B cell (primary cell): ENCODE measurements around the gene ADRA2C. TPM values are rescaled to one million over a fixed set of nuclear protein-coding genes. Genes with fewer than 3 reads are reported as not detected.

Experiments
- ATAC-seq: fragments of 200-7000 bp; cut with Tn5 transposase; one replicate; pipeline ENCODE4 v1.10.0; 2021; ENCODE audit warnings: low read depth, mild to moderate bottlenecking, moderate number of reproducible peaks, moderate library complexity
- CTCF ChIA-PET: fragments of 350-600 bp; sonication (Branson Sonifier 250); formaldehyde crosslinking; loops from one replicate; lab custom pipeline; 2021; ENCODE audit warnings: antibody characterized with exemption, inconsistent platforms; lab: Charles Lee
- POLR2A ChIA-PET: fragments of 350-600 bp; sonication (Branson Sonifier 250); formaldehyde crosslinking; loops from one replicate; lab custom pipeline; 2021; ENCODE audit warnings: antibody characterized with exemption; lab: Charles Lee
- DNase-seq: peaks from one replicate; pipeline ENCODE4 v3.0.0; 2013
- H2AFZ ChIP-seq: 2 replicates; pipeline ENCODE4 v1.6.1; 2012; ENCODE audit warnings: mild to moderate bottlenecking, low read depth, low read length; ENCODE audit not compliant: insufficient read depth, poor library complexity, severe bottlenecking
- H3K27ac ChIP-seq, 2 donors: 1 replicate in 1 of 2; 2 replicates in 1 of 2; pipeline ENCODE4 v1.5.1; 2012 to 2013; ENCODE audit warnings: low read length in 2 of 2, mild to moderate bottlenecking in 2 of 2, moderate library complexity in 1 of 2
- H3K27me3 ChIP-seq, 4 experiments: fragments of 200-600 bp in 1 of 4; sonication (generic) in 1 of 4; replicated peaks in 1 of 4; 1 replicate in 2 of 4; 2 replicates in 2 of 4; pipeline versions ENCODE4 v1.6.1 to v1.7.0; 2013 to 2016; ENCODE audit warnings: low read length in 3 of 4, mild to moderate bottlenecking in 2 of 4, mixed read lengths in 1 of 4, moderate library complexity in 1 of 4; ENCODE audit not compliant: insufficient read depth in 4 of 4, control insufficient read depth in 3 of 4; ENCODE audit errors: control extremely low read depth in 1 of 4
- H3K36me3 ChIP-seq, 2 experiments: replicated peaks in 1 of 2; 1 replicate in 1 of 2; 2 replicates in 1 of 2; pipeline versions ENCODE4 v1.6.1 to v1.7.1; 2013; ENCODE audit warnings: low read length in 1 of 2; ENCODE audit not compliant: insufficient read depth in 2 of 2, control insufficient read depth in 1 of 2; ENCODE audit errors: control extremely low read depth in 1 of 2, extremely low read depth in 1 of 2
- H3K4me1 ChIP-seq, 2 donors: fragments of 200-600 bp in 1 of 2; sonication (generic) in 1 of 2; 1 replicate in 1 of 2; 2 replicates in 1 of 2; pipeline versions ENCODE4 v1.5.1 to v1.6.1; 2013 to 2017; ENCODE audit warnings: low read length in 2 of 2; ENCODE audit not compliant: control insufficient read depth in 2 of 2, insufficient read depth in 2 of 2
- H3K4me2 ChIP-seq: replicated peaks from 2 replicates; pipeline ENCODE3; 2012; ENCODE audit warnings: mild to moderate bottlenecking, low read depth, low read length; ENCODE audit not compliant: poor library complexity, severe bottlenecking
- H3K4me3 ChIP-seq, 5 experiments: fragments of 200-600 bp in 1 of 5; sonication (generic) in 1 of 5; 1 replicate in 3 of 5; 2 replicates in 2 of 5; pipeline versions ENCODE4 v1.5.1 to v1.7.0; 2011 to 2016; ENCODE audit warnings: low read length in 4 of 5, mild to moderate bottlenecking in 4 of 5, low read depth in 2 of 5, control low read depth in 1 of 5, moderate library complexity in 1 of 5; ENCODE audit not compliant: insufficient read depth in 1 of 5; ENCODE audit errors: control extremely low read depth in 1 of 5, extremely low read depth in 1 of 5
- H3K79me2 ChIP-seq: fragments of 200-600 bp; sonication (generic); one replicate; pipeline ENCODE4 v1.6.0; 2016; ENCODE audit warnings: low read length; ENCODE audit not compliant: control insufficient read depth, insufficient read depth
- H3K9ac ChIP-seq: fragments of 200-600 bp; sonication (generic); 2 replicates; pipeline ENCODE4 v1.6.1; 2017; ENCODE audit warnings: mild to moderate bottlenecking, low read length, moderate library complexity
- H3K9me3 ChIP-seq, 3 donors: one replicate each; pipeline versions ENCODE4 v1.6.1 to v1.7.1; 2013; ENCODE audit warnings: low read length in 2 of 3; ENCODE audit not compliant: control insufficient read depth in 2 of 3, insufficient read depth in 1 of 3; ENCODE audit errors: control extremely low read depth in 1 of 3
- H4K20me1 ChIP-seq: 2 replicates; pipeline ENCODE4 v1.6.0; 2012; ENCODE audit warnings: mild to moderate bottlenecking, low read length; ENCODE audit not compliant: insufficient read depth, control insufficient read depth, poor library complexity, severe bottlenecking
- H3K27ac Mint-ChIP-seq: one replicate; pipeline ENCODE4 v1.8.0; 2021; ENCODE audit warnings: mixed read lengths
- H3K27me3 Mint-ChIP-seq: one replicate; pipeline ENCODE4 v1.8.0; 2021; ENCODE audit warnings: mixed read lengths
- H3K4me1 Mint-ChIP-seq: one replicate; pipeline ENCODE4 v1.8.0; 2021; ENCODE audit warnings: mixed read lengths
- H3K4me3 Mint-ChIP-seq: one replicate; pipeline ENCODE4 v1.8.0; 2021; ENCODE audit warnings: mixed read lengths
- H3K9me3 Mint-ChIP-seq: one replicate; pipeline ENCODE4 v1.8.0; 2022; ENCODE audit warnings: mixed read lengths; ENCODE audit not compliant: insufficient read depth
- CTCF ChIP-seq: fragments of 200-600 bp; IDR thresholded peaks from one replicate; pipeline ENCODE4 v1.8.0; 2022; ENCODE audit warnings: antibody characterized with exemption, mild to moderate bottlenecking
- EZH2 ChIP-seq: IDR thresholded peaks from 2 replicates; pipeline ENCODE4 v1.6.1; 2012; ENCODE audit warnings: borderline replicate concordance, low read depth, mild to moderate bottlenecking, moderate library complexity, low read length; ENCODE audit not compliant: insufficient read depth, poor library complexity, severe bottlenecking
- WGBS: methylation state at CpG from one replicate; pipeline ENCODE4 v1.1.5; 2013; ENCODE audit warnings: missing lambda C conversion rate; ENCODE audit not compliant: insufficient coverage; 5-methylcytosine and 5-hydroxymethylcytosine counted together
- intact Hi-C: fragments of 100-400 bp; cut with micrococcal nuclease; formaldehyde crosslinking; loops from one replicate; pipeline ENCODE4 v1.10.0; 2022
- polyA plus RNA-seq: library from polyadenylated mRNA; depleted of rRNA; stranded (reverse); fragments of >200 nt; gene quantifications from 2 replicates; pipeline ENCODE4 v1.2.3, GENCODE V29; 2012
- total RNA-seq, 2 donors: library from RNA; stranded (reverse); fragments of 120-200 nt in 1 of 2; gene quantifications; 1 replicate in 1 of 2; 2 replicates in 1 of 2; pipeline versions ENCODE4 v1.2.3 to v1.2.4, GENCODE V29; 2013 to 2022

ADRA2C gene
- total and polyA plus RNA-seq, 2 donors (not counting 1 experiment from before 2014, with no cell fraction given): not detected

GRCh38 chr4:3773552-3774001 lies 7.4 kb downstream of the ADRA2C start:
- TF ChIP-seq CTCF: no peak
- no peak for TF ChIP-seq EZH2
- Histone ChIP-seq H3K4me3 (no peak overlapping the region), H3K9me3 (peaks cover 0 to 9% (median 0%) of the 10 kb centered on the region in 3 donors), H2AFZ (no peak overlapping the region), H3K79me2 (no peaks in the 10 kb centered on the region), H3K4me1 (no peaks in the 10 kb centered on the region), H3K4me2 (no peak overlapping the region), H3K27me3 (peaks cover 0 to 7% (median 0%) of the 10 kb centered on the region in 4 experiments), H3K27ac (no peak overlapping the region), H4K20me1 (no peaks in the 10 kb centered on the region), H3K9ac (no peak overlapping the region), H3K36me3 (no peaks in the 10 kb centered on the region)
- Mint-ChIP-seq H3K4me1 (no peaks in the 10 kb centered on the region), H3K27me3 (peaks cover 12% of the 10 kb centered on the region), H3K4me3 (no peak overlapping the region), H3K27ac (no peak overlapping the region), H3K9me3 (no peaks in the 10 kb centered on the region)
- POLR2A ChIA-PET: no interaction called here
- DNase-seq (no peak), ATAC-seq (no peak)
- 89% methylated on average over 17 of the region's 17 CpGs for WGBS
- intact Hi-C loops: no loop called here
- CTCF ChIA-PET: no interaction called here

DNA sequence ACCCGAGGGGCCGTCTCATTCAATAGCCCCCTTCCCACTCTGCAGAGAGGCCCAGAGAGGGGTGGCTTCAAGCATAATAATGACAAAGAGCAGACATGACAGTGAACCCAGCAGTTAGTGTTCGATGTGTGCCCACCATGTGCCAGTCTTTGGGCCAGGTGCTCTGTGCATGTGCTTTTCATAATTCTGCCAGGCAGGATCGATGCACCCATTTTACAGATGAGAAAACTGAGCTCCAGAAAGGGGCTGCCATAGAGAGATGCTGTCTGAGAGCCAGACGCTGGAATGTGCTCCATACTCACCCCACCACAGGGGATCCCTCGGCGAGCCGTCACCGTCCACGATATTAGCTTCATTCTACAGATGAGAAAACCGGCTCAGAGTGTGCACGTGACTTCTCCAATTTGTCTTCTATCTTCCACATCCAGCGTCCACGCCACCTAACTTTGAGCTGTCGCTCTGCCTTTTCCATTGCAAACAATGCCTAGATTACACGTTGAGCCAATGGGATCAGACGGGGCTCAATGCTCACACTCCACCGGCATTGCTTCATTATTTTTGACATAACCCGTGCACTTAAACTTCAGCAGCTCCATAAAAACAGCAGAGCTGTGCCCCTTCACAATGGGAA lies 8.2 kb downstream of the ADRA2C start:
- Histone ChIP-seq H4K20me1 (no peaks in the 10 kb centered on the region), H3K9me3 (peaks cover 0 to 7% (median 0%) of the 10 kb centered on the region in 3 donors), H3K4me2 (no peak overlapping the region), H3K4me1 (no peaks in the 10 kb centered on the region), H3K4me3 (no peak overlapping the region), H2AFZ (no peak overlapping the region), H3K9ac (no peak overlapping the region), H3K27ac (no peak overlapping the region), H3K79me2 (no peaks in the 10 kb centered on the region), H3K27me3 (peaks cover 0 to 2% (median 0%) of the 10 kb centered on the region in 4 experiments), H3K36me3 (no peaks in the 10 kb centered on the region)
- Mint-ChIP-seq H3K27ac (no peak overlapping the region), H3K27me3 (peaks cover 12% of the 10 kb centered on the region), H3K9me3 (no peaks in the 10 kb centered on the region), H3K4me3 (no peak overlapping the region), H3K4me1 (no peaks in the 10 kb centered on the region)
- no peak for ATAC-seq
- CTCF ChIA-PET: no interaction called here
- TF ChIP-seq CTCF (no peak), EZH2 (no peak)
- WGBS: 93% methylated on average over 15 of the region's 19 CpGs
- intact Hi-C loops: no loop called here
- POLR2A ChIA-PET: no interaction called here
- no peak for DNase-seq
